HepG2 (cell line): ENCODE results near the gene LNPK. TPM values are rescaled to one million over a fixed set of nuclear protein-coding genes. Genes with fewer than 3 reads are reported as not detected.

Experiments used
- CREM ChIP-seq, 2 experiments: sonication (generic) in 1 of 2; formaldehyde crosslinking in 1 of 2; IDR thresholded peaks; 2 replicates each; pipeline versions ENCODE4 v1.4.0 to v1.6.1; 2016 to 2020; ENCODE audit warnings: antibody characterized with exemption in 1 of 2, mild to moderate bottlenecking in 1 of 2, missing genetic modification reagents in 1 of 2
- DNMT3B ChIP-seq: conservative IDR thresholded peaks from 2 replicates; pipeline ENCODE4 v1.6.1; 2016; ENCODE audit warnings: missing biosample characterization, control low read depth
- HDAC2 ChIP-seq: sonication (generic); formaldehyde crosslinking; IDR thresholded peaks from 2 replicates; pipeline ENCODE4 v1.4.0; 2020; ENCODE audit warnings: missing genetic modification reagents
- KDM5A ChIP-seq: fragments of 200-600 bp; sonication (generic); IDR thresholded peaks from 2 replicates; pipeline ENCODE4 v1.7.0; 2018; ENCODE audit warnings: antibody characterized with exemption, mild to moderate bottlenecking, low read length, borderline replicate concordance
- MIER3 ChIP-seq: IDR thresholded peaks from 2 replicates; pipeline ENCODE4 v1.6.1; 2016; ENCODE audit warnings: missing compliant biosample characterization, borderline replicate concordance
- NBN ChIP-seq: fragments of 450-650 bp; conservative IDR thresholded peaks from 2 replicates; pipeline ENCODE4 v1.6.1; 2017
- NONO ChIP-seq, 2 experiments: fragments of 450-650 bp in 1 of 2; sonication (generic) in 1 of 2; formaldehyde crosslinking in 1 of 2; IDR thresholded peaks in 1 of 2; conservative IDR thresholded peaks in 1 of 2; 2 replicates each; pipeline versions ENCODE4 v1.6.1 to v1.8.0; 2017 to 2022; ENCODE audit warnings: mild to moderate bottlenecking in 1 of 2, missing genetic modification reagents in 1 of 2, moderate library complexity in 1 of 2
- RARA ChIP-seq: IDR thresholded peaks from 2 replicates; pipeline ENCODE4 v1.6.1; 2016; ENCODE audit warnings: missing genetic modification reagents, missing compliant biosample characterization
- RCOR2 ChIP-seq: IDR thresholded peaks from 2 replicates; pipeline ENCODE4 v1.6.1; 2016; ENCODE audit warnings: missing biosample characterization, missing genetic modification reagents
- SIX4 ChIP-seq: sonication (generic); formaldehyde crosslinking; IDR thresholded peaks from 2 replicates; pipeline ENCODE4 v1.4.0; 2020; ENCODE audit warnings: missing genetic modification reagents
- SKIL ChIP-seq: sonication (generic); formaldehyde crosslinking; IDR thresholded peaks from 2 replicates; pipeline ENCODE4 v1.8.0; 2022; ENCODE audit warnings: missing genetic modification reagents, mild to moderate bottlenecking, moderate library complexity, borderline replicate concordance
- SUZ12 ChIP-seq: fragments of 150-350 bp; IDR thresholded peaks from 2 replicates; pipeline ENCODE4 v1.6.1; 2014; ENCODE audit warnings: low read depth, low read length
- TBP ChIP-seq: sonication (generic); formaldehyde crosslinking; IDR thresholded peaks from 2 replicates; pipeline ENCODE4 v1.5.0; 2020; ENCODE audit warnings: missing genetic modification reagents
- TFDP1 ChIP-seq: IDR thresholded peaks from 2 replicates; pipeline ENCODE4 v1.6.1; 2016; ENCODE audit warnings: missing compliant biosample characterization, missing genetic modification reagents, borderline replicate concordance
- ZBTB26 ChIP-seq: IDR thresholded peaks from 2 replicates; pipeline ENCODE4 v1.6.1; 2016; ENCODE audit warnings: missing compliant biosample characterization, missing genetic modification reagents, borderline replicate concordance
- ZFP82 ChIP-seq: sonication (generic); formaldehyde crosslinking; IDR thresholded peaks from 2 replicates; pipeline ENCODE4 v1.5.1; 2020; ENCODE audit warnings: mild to moderate bottlenecking, missing genetic modification reagents, borderline replicate concordance
- ZNF124 ChIP-seq: sonication (generic); formaldehyde crosslinking; IDR thresholded peaks from 2 replicates; pipeline ENCODE4 v1.4.0; 2020; ENCODE audit warnings: missing genetic modification reagents
- ZNF574 ChIP-seq: sonication (generic); formaldehyde crosslinking; IDR thresholded peaks from 2 replicates; pipeline ENCODE4 v1.4.0; 2020; ENCODE audit warnings: missing genetic modification reagents
- polyA plus RNA-seq, 8 experiments: library from polyadenylated mRNA; depleted of rRNA in 3 of 8; stranded (reverse) in 7 of 8; unstranded in 1 of 8; fragments of >200 nt; fragmentation: Illumina TruSeq in 4 of 8; extraction: Trizol in 4 of 8; gene quantifications; 2 replicates each; pipeline versions ENCODE4 v1.2.1 to v1.2.3, GENCODE V29; 2011 to 2016; ENCODE audit warnings: low read depth in 4 of 8, missing spikeins in 1 of 8, mixed read lengths in 1 of 8; ENCODE audit not compliant: insufficient read depth in 1 of 8
- total RNA-seq, 5 experiments: library from RNA; depleted of rRNA; stranded (reverse); fragments of >200 nt; fragmentation: Illumina TruSeq; extraction: Trizol; gene quantifications; 2 replicates each; pipeline ENCODE4 v1.2.3, GENCODE V29; 2016; ENCODE audit warnings: low read depth in 1 of 5
- TF ChIP-seq, protein P1 (sequence below): sonication (generic); formaldehyde crosslinking; IDR thresholded peaks from 2 replicates; pipeline ENCODE4 v1.5.0; 2020; ENCODE audit warnings: mild to moderate bottlenecking, low read depth, missing genetic modification reagents, borderline replicate concordance

Gene LNPK
- total and polyA plus RNA-seq, 2 of the 13 experiments (the other 11 are each of a cell fraction or from before 2014, with no cell fraction given) = 25.4 to 26.1 TPM

DNA sequence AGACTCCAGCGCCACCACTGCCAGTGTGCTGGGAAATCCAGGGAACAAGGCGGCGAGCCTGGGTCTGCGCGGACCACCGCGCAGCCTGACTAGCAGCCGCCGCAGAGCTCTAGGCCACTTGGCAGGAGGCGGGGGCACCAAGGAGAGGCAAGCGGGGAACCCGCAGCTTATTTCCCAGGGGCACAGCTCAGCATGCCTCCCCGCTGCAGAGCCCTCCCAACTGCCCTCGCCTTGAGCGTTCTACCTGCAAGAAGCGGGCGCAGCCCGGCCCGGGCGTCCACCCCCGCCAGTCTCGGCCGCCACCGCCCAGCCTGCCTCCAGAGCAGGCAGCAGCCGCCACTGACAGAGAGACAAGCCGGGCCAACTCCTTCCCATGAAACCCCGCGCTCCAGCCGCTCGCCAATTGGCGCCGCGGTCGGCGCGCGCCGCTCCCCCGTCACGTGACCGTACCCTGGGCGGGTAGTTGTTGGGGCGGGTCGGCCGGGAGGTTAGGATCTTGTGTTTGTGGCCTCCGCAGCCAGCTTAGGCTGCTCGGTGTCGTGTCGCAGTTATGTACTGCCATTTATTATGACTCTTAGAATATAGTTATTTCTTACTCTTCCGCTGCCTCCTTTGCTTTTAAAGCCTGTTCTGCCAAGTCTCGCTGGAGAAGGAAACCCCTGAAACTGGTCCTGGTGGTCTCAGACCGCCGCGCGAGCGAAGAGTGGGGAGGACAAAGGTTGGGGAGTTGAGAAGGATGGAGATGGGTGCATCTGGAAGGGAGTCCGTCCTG, at the start of gene LNPK (continued):
- TF ChIP-seq TFDP1 = peak; percentile 98
- TF ChIP-seq ZNF574 (CRISPR knock-in tag) = peak; percentile 86
- TF ChIP-seq NONO (IDR thresholded peaks at IDR 0.05) = no peak
- TF ChIP-seq NONO (CRISPR knock-in tag; conservative IDR thresholded peaks at IDR 0.05) = peak; percentile 82
- no peak; the same call in none of the 2 replicates for TF ChIP-seq ZFP82
- TF ChIP-seq NBN = no peak
- TF ChIP-seq SKIL (CRISPR knock-in tag) = peak; percentile 17; the same call in 1 of the 2 replicates
- TF ChIP-seq, protein P1, sequence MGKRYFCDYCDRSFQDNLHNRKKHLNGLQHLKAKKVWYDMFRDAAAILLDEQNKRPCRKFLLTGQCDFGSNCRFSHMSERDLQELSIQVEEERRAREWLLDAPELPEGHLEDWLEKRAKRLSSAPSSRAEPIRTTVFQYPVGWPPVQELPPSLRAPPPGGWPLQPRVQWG (CRISPR knock-in tag) = no peak
- no peak; the same call in 1 of the 2 replicates for TF ChIP-seq TBP (CRISPR knock-in tag)
- no peak for TF ChIP-seq DNMT3B
- TF ChIP-seq KDM5A = peak; percentile 55; the same call in 1 of the 2 replicates
- TF ChIP-seq RCOR2 (CRISPR knock-in tag) = no peak
- TF ChIP-seq RARA = 0 out of 2 replicates have a peak, but pooled peaks have one; percentile 16
- peak; percentile 60 for TF ChIP-seq HDAC2
- TF ChIP-seq SUZ12 = peak; percentile 40; the same call in 1 of the 2 replicates
- no peak for TF ChIP-seq CREM (IDR thresholded peaks at IDR 0.05)
- no peak for TF ChIP-seq CREM (CRISPR knock-in tag; IDR thresholded peaks at IDR 0.05)
- peak; percentile 71; the same call in 1 of the 2 replicates for TF ChIP-seq MIER3 (CRISPR knock-in tag)
- no peak for TF ChIP-seq ZBTB26 (CRISPR knock-in tag)
- TF ChIP-seq ZNF124 (CRISPR knock-in tag) = 0 out of 2 replicates have a peak, but pooled peaks have one; percentile 19
- TF ChIP-seq SIX4 = 0 out of 2 replicates have a peak, but pooled peaks have one; percentile 21
